Central memory CD4-positive, alpha-beta T cell (primary cell): ENCODE data around the gene ZNF19.

Source experiments
- DNase-seq: peaks from one replicate; pipeline ENCODE4 v3.0.0; 2022

Gene ZNF19

GRCh38 chr16:71440669-71441347 lies 48.3 kb downstream of the ZNF19 start:
- DNase-seq = no peak

- no peak for DNase-seq
Measured at GRCh38 chr16:71439523-71439922, 49.6 kb downstream of the ZNF19 start.

- DNase-seq = no peak
Measured at GRCh38 chr16:71436473-71436872, 52.7 kb downstream of the ZNF19 start.

- DNase-seq = no peak
Measured at GRCh38 chr16:71432906-71433305, 56.2 kb downstream of the ZNF19 start.

GRCh38 chr16:71431991-71432390 lies 57.1 kb downstream of the ZNF19 start:
- DNase-seq = no peak

- DNase-seq = no peak
Measured at GRCh38 chr16:71431176-71431575, 57.9 kb downstream of the ZNF19 start.

GRCh38 chr16:71430744-71431143 lies 58.4 kb downstream of the ZNF19 start:
- DNase-seq = no peak

GRCh38 chr16:71429581-71429980 lies 59.5 kb downstream of the ZNF19 start:
- DNase-seq = no peak

GRCh38 chr16:71428883-71429282 lies 60.2 kb downstream of the ZNF19 start:
- DNase-seq = no peak

- no peak for DNase-seq
Measured at GRCh38 chr16:71428385-71428784, 60.7 kb downstream of the ZNF19 start.

GRCh38 chr16:71426880-71427615 lies 62.1 kb downstream of the ZNF19 start:
- no peak for DNase-seq

GRCh38 chr16:71426069-71426879 lies 62.9 kb downstream of the ZNF19 start:
- no peak for DNase-seq

GRCh38 chr16:71425746-71426068 lies 63.4 kb downstream of the ZNF19 start:
- no peak for DNase-seq

- DNase-seq = no peak
Measured at GRCh38 chr16:71424626-71425025, 64.5 kb downstream of the ZNF19 start.

- no peak for DNase-seq
Measured at GRCh38 chr16:71423865-71424264, 65.3 kb downstream of the ZNF19 start.
